ENCODE data around the gene HYAL2.
"Not testable (repeated sequence)": the region's sequence is repeated elsewhere in the genome, so short reads cannot be mapped to it uniquely, and the experiment has no call there.

The HYAL2 gene

GRCh38 chr3:50312041-50312440 is 10.5 kb downstream of the HYAL2 start:
- DNase-seq (ENCODE audit: low read depth in 2 of 2) = not testable (repeated sequence)

GRCh38 chr3:50304601-50305000 is 17.9 kb downstream of the HYAL2 start:
- no peak for DNase-seq (ENCODE audit: low read depth in 2 of 2)

- no peak for DNase-seq (ENCODE audit: low read depth in 2 of 2)
Measured at GRCh38 chr3:50303013-50303815, 19.3 kb downstream of the HYAL2 start, which contains the start of gene HYAL1. Gene HYAL1 (minus strand): TSS chr3:50303574. CDS start chr3:50302956, 618 bp downstream.

GRCh38 chr3:50302095-50303012 is 20.2 kb downstream of the HYAL2 start:
- no peak for DNase-seq (ENCODE audit: low read depth in 2 of 2)

GRCh38 chr3:50300681-50301254 is 21.8 kb downstream of the HYAL2 start:
- DNase-seq (ENCODE audit: low read depth in 2 of 2) = no peak

- DNase-seq (ENCODE audit: low read depth in 2 of 2) = no peak
Measured at GRCh38 chr3:50299929-50300680, 22.4 kb downstream of the HYAL2 start.

- DNase-seq (ENCODE audit: low read depth in 2 of 2) = no peak
Measured at GRCh38 chr3:50299638-50299928, 23.0 kb downstream of the HYAL2 start.

- DNase-seq (ENCODE audit: low read depth in 2 of 2) = peak; percentile 97 to 99
Measured at GRCh38 chr3:50298836-50299637, 23.5 kb downstream of the HYAL2 start, which contains the start of the genes HYAL3 and NAA80. Gene HYAL3 (minus strand): TSS chr3:50299405. CDS start chr3:50295602, 3,803 bp downstream. Gene NAA80 (minus strand): TSS chr3:50299405. CDS start chr3:50297463, 1,942 bp downstream.

GRCh38 chr3:50297896-50298725 is 24.4 kb downstream of the HYAL2 start:
- DNase-seq (ENCODE audit: low read depth in 2 of 2) = no peak

GRCh38 chr3:50297384-50297775 is 25.2 kb downstream of the HYAL2 start:
- DNase-seq (ENCODE audit: low read depth in 2 of 2) = no peak

- DNase-seq (ENCODE audit: low read depth in 2 of 2) = no peak
Measured at GRCh38 chr3:50296721-50297383, 25.7 kb downstream of the HYAL2 start.

GRCh38 chr3:50295553-50296431 is 26.8 kb downstream of the HYAL2 start:
- no peak for DNase-seq (ENCODE audit: low read depth in 2 of 2)

- no peak for DNase-seq (ENCODE audit: low read depth in 2 of 2)
Measured at GRCh38 chr3:50294492-50295403, 27.8 kb downstream of the HYAL2 start.

- no peak for DNase-seq (ENCODE audit: low read depth in 2 of 2)
Measured at GRCh38 chr3:50294089-50294488, 28.5 kb downstream of the HYAL2 start.

- DNase-seq (ENCODE audit: low read depth in 2 of 2) = no peak
Measured at GRCh38 chr3:50293079-50293801, 29.3 kb downstream of the HYAL2 start.
